H9 (cell line): ENCODE measurements around the gene WDFY1. TPM values are rescaled to one million over a fixed set of nuclear protein-coding genes. Genes with fewer than 3 reads are reported as not detected.

ENCODE experiments used
- DNase-seq: peaks from one replicate; pipeline ENCODE4 v3.0.0-alpha.2; 2017
- H2AFZ ChIP-seq: one replicate; pipeline ENCODE4 v1.6.1; 2013; ENCODE audit warnings: mild to moderate bottlenecking, low read length, control low read depth, moderate library complexity
- H2AK5ac ChIP-seq: 2 replicates; pipeline ENCODE4 v1.6.1; 2013; ENCODE audit warnings: low read length, control low read depth, mixed read lengths; ENCODE audit not compliant: insufficient read length
- H2BK120ac ChIP-seq: one replicate; pipeline ENCODE4 v1.6.1; 2013; ENCODE audit warnings: low read depth, mild to moderate bottlenecking, low read length, control low read depth, inconsistent platforms; ENCODE audit not compliant: poor library complexity, severe bottlenecking
- H2BK12ac ChIP-seq: 2 replicates; pipeline ENCODE4 v1.6.1; 2013; ENCODE audit warnings: low read length, control low read depth, mixed read lengths, low read depth; ENCODE audit not compliant: insufficient read length
- H2BK15ac ChIP-seq: 2 replicates; pipeline ENCODE4 v1.6.1; 2013; ENCODE audit warnings: low read depth, low read length, control low read depth
- H2BK20ac ChIP-seq: one replicate; pipeline ENCODE4 v1.6.1; 2013; ENCODE audit warnings: low read depth, mild to moderate bottlenecking, low read length, control low read depth, inconsistent platforms; ENCODE audit not compliant: poor library complexity, severe bottlenecking
- H2BK5ac ChIP-seq: 2 replicates; pipeline ENCODE4 v1.6.1; 2013; ENCODE audit warnings: low read length, control low read depth, mixed read lengths; ENCODE audit not compliant: insufficient read length
- H3K14ac ChIP-seq: 2 replicates; pipeline ENCODE4 v1.6.1; 2013; ENCODE audit warnings: low read length, control low read depth; ENCODE audit not compliant: insufficient read depth
- H3K18ac ChIP-seq: 2 replicates; pipeline ENCODE4 v1.6.1; 2013; ENCODE audit warnings: low read depth, mild to moderate bottlenecking, mixed read lengths, low read length, control low read depth; ENCODE audit not compliant: insufficient read length
- H3K23ac ChIP-seq: 2 replicates; pipeline ENCODE4 v1.6.1; 2013; ENCODE audit warnings: low read length, control low read depth, mixed read lengths, low read depth; ENCODE audit not compliant: insufficient read length
- H3K23me2 ChIP-seq: 2 replicates; pipeline ENCODE4 v1.6.1; 2013; ENCODE audit warnings: low read depth, mild to moderate bottlenecking, mixed read lengths, low read length, control low read depth; ENCODE audit not compliant: insufficient read length, poor library complexity, severe bottlenecking
- H3K27ac ChIP-seq: 2 replicates; pipeline ENCODE4 v1.5.1; 2013; ENCODE audit warnings: low read length, control low read depth, mixed read lengths, low read depth; ENCODE audit not compliant: insufficient read length
- H3K27me3 ChIP-seq: 2 replicates; pipeline ENCODE4 v1.6.1; 2013; ENCODE audit warnings: low read length, control low read depth, inconsistent platforms; ENCODE audit not compliant: insufficient read depth
- H3K4ac ChIP-seq: 2 replicates; pipeline ENCODE4 v1.6.1; 2013; ENCODE audit warnings: low read depth, mild to moderate bottlenecking, control low read depth, inconsistent platforms, low read length, moderate library complexity
- H3K4me1 ChIP-seq: 2 replicates; pipeline ENCODE4 v1.6.1; 2013; ENCODE audit warnings: low read length, control low read depth, inconsistent platforms; ENCODE audit not compliant: insufficient read depth
- H3K4me2 ChIP-seq: 2 replicates; pipeline ENCODE4 v1.6.1; 2013; ENCODE audit warnings: low read length, control low read depth, mixed read lengths; ENCODE audit not compliant: insufficient read length, insufficient read depth
- H3K56ac ChIP-seq: 2 replicates; pipeline ENCODE4 v1.6.1; 2013; ENCODE audit warnings: low read depth, mild to moderate bottlenecking, mixed read lengths, low read length, control low read depth; ENCODE audit not compliant: insufficient read length
- H3K79me1 ChIP-seq: 2 replicates; pipeline ENCODE4 v1.6.1; 2013; ENCODE audit warnings: low read depth, mild to moderate bottlenecking, moderate library complexity, low read length, control low read depth, inconsistent platforms; ENCODE audit not compliant: insufficient read depth, poor library complexity, severe bottlenecking
- H3K79me2 ChIP-seq: 2 replicates; pipeline ENCODE4 v1.6.1; 2013; ENCODE audit warnings: low read length, control low read depth, inconsistent platforms; ENCODE audit not compliant: insufficient read depth
- H3K9ac ChIP-seq: 2 replicates; pipeline ENCODE4 v1.6.1; 2013; ENCODE audit warnings: low read length, control low read depth, mixed read lengths; ENCODE audit not compliant: insufficient read length; ENCODE audit errors: extremely low read depth
- H3K9me3 ChIP-seq: one replicate; pipeline ENCODE4 v1.6.1; 2013; ENCODE audit warnings: low read depth, low read length, inconsistent platforms; ENCODE audit not compliant: control insufficient read depth
- H3T11ph ChIP-seq: one replicate; pipeline ENCODE4 v1.6.1; 2013; ENCODE audit warnings: mild to moderate bottlenecking, low read length, control low read depth, inconsistent platforms
- H4K20me1 ChIP-seq: one replicate; pipeline ENCODE4 v1.6.1; 2013; ENCODE audit not compliant: control insufficient read depth, insufficient read length, insufficient read depth
- H4K5ac ChIP-seq: 2 replicates; pipeline ENCODE4 v1.6.1; 2013; ENCODE audit warnings: low read depth, mild to moderate bottlenecking, mixed read lengths, low read length, control low read depth; ENCODE audit not compliant: insufficient read length
- H4K8ac ChIP-seq: replicated peaks from 2 replicates; pipeline ENCODE4 v1.6.1; 2013; ENCODE audit warnings: low read length, control low read depth, mixed read lengths, low read depth; ENCODE audit not compliant: insufficient read length
- H4K91ac ChIP-seq: 2 replicates; pipeline ENCODE4 v1.6.1; 2013; ENCODE audit warnings: low read depth, mild to moderate bottlenecking, moderate library complexity, mixed read lengths, low read length, control low read depth; ENCODE audit not compliant: insufficient read length
- H3K27ac Mint-ChIP-seq, 3 experiments: 2 replicates in 2 of 3; 3 replicates in 1 of 3; pipeline ENCODE4 v1.8.0; 2020 to 2021; ENCODE audit warnings: mixed read lengths in 3 of 3, mild to moderate bottlenecking in 1 of 3, moderate library complexity in 1 of 3
- H3K27me3 Mint-ChIP-seq: 2 replicates; pipeline ENCODE4 v1.8.0; 2021; ENCODE audit warnings: low read depth, mild to moderate bottlenecking, moderate library complexity, mixed read lengths
- H3K36me3 Mint-ChIP-seq, 3 experiments: 2 replicates in 2 of 3; 3 replicates in 1 of 3; pipeline ENCODE4 v1.8.0; 2020 to 2021; ENCODE audit warnings: low read depth in 3 of 3, mixed read lengths in 3 of 3; ENCODE audit not compliant: insufficient read depth in 1 of 3
- H3K4me1 Mint-ChIP-seq, 2 experiments: 2 replicates each; pipeline ENCODE4 v1.8.0; 2020; ENCODE audit warnings: mixed read lengths in 2 of 2
- H3K4me3 Mint-ChIP-seq, 2 experiments: 2 replicates in 1 of 2; 3 replicates in 1 of 2; pipeline ENCODE4 v1.8.0; 2020 to 2021; ENCODE audit warnings: mild to moderate bottlenecking in 2 of 2, mixed read lengths in 2 of 2, moderate library complexity in 1 of 2
- H3K9me3 Mint-ChIP-seq, 2 experiments: 2 replicates in 1 of 2; 3 replicates in 1 of 2; pipeline ENCODE4 v1.8.0; 2020; ENCODE audit warnings: mild to moderate bottlenecking in 2 of 2, mixed read lengths in 2 of 2, moderate library complexity in 1 of 2
- CTCF ChIP-seq: fragments of 200-600 bp; sonication (generic); conservative IDR thresholded peaks from 3 replicates; pipeline ENCODE4 v1.8.0; 2021; ENCODE audit warnings: antibody characterized with exemption, mild to moderate bottlenecking
- WGBS: extraction: QIAGEN DNeasy Blood & Tissue Kit; methylation state at CpG from one replicate; pipeline ENCODE4 v1.1.7; 2013; ENCODE audit warnings: missing lambda C conversion rate, low lambda C conversion rate, mixed read lengths; ENCODE audit not compliant: insufficient read length; ENCODE audit errors: extremely low coverage; 5-methylcytosine and 5-hydroxymethylcytosine counted together
- total RNA-seq: library from RNA; stranded (reverse); gene quantifications from 2 replicates; pipeline ENCODE4 v1.2.1, GENCODE V29; 2021

Gene WDFY1
- total RNA-seq, 1 experiment from 2014 or later: 54.1 TPM

DNA sequence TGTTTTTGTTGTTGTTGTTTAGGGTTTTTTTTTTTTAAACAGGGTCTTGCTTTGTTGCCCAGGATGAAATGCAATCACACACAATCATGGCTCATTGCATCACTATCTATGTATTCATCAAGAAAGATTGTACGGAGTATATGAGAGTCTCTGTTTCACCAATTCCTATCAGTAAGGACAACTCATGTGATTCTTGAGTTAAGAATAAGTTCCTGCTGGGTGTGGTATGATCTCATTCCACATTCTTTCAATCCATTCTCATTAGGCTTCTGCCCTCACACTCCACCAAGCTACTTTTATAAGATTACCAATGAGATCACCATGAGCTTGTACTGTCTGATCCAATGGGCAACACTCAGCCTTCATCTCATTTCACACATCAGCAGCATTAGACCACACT, 98.6 kb downstream of the WDFY1 start:
- H4K91ac ChIP-seq: no peak overlapping the region
- no peak overlapping the region for H3T11ph ChIP-seq
- H3K4me1 ChIP-seq: no peaks in the 10 kb centered on the region
- no peak overlapping the region for H3K27ac Mint-ChIP-seq
- peaks cover 14% of the 10 kb centered on the region for H3K9me3 ChIP-seq
- H3K56ac ChIP-seq: no peak overlapping the region
- no peak overlapping the region for H2BK20ac ChIP-seq
- WGBS: no CpG with 5 or more reads among the region's 1 CpG
- H3K36me3 Mint-ChIP-seq: peaks cover 21 to 26% (median 23%) of the 10 kb centered on the region in 3 experiments
- H3K4me2 ChIP-seq: no peak overlapping the region
- no peak overlapping the region for H4K8ac ChIP-seq
- no peaks in the 10 kb centered on the region for H3K27me3 ChIP-seq
- H3K4ac ChIP-seq: no peak overlapping the region
- H3K23me2 ChIP-seq: no peaks in the 10 kb centered on the region
- no peaks in the 10 kb centered on the region; the same call in 1 of the 2 replicates for H3K27me3 Mint-ChIP-seq
- no peak overlapping the region for H3K9ac ChIP-seq
- no peaks in the 10 kb centered on the region for H3K79me1 ChIP-seq
- H2BK120ac ChIP-seq: no peak overlapping the region
- no peak overlapping the region for H3K23ac ChIP-seq
- H3K9me3 Mint-ChIP-seq: peaks cover 17 to 30% of the 10 kb centered on the region in 2 experiments
- no peak for TF ChIP-seq CTCF
- H2AFZ ChIP-seq: no peak overlapping the region
- no peaks in the 10 kb centered on the region for H4K20me1 ChIP-seq
- H2BK5ac ChIP-seq: no peak overlapping the region
- no peak overlapping the region for H2AK5ac ChIP-seq
- no peaks in the 10 kb centered on the region for H3K79me2 ChIP-seq
- DNase-seq: no peak
- no peak overlapping the region for H2BK15ac ChIP-seq
- no peak overlapping the region for H3K27ac ChIP-seq
- no peaks in the 10 kb centered on the region for H3K4me1 Mint-ChIP-seq
- H3K18ac ChIP-seq: no peak overlapping the region
- H3K14ac ChIP-seq: no peak overlapping the region
- H4K5ac ChIP-seq: no peak overlapping the region
- no peak overlapping the region for H3K4me3 Mint-ChIP-seq
- H2BK12ac ChIP-seq: no peak overlapping the region
